ENCODE data around the gene MTHFD1L. TPM values are rescaled to one million over a fixed set of nuclear protein-coding genes. Genes with fewer than 3 reads are reported as not detected.

MTHFD1L gene
- total RNA-seq, 2 donors from 2014 or later, result 4.1 to 12.2 TPM

DNA sequence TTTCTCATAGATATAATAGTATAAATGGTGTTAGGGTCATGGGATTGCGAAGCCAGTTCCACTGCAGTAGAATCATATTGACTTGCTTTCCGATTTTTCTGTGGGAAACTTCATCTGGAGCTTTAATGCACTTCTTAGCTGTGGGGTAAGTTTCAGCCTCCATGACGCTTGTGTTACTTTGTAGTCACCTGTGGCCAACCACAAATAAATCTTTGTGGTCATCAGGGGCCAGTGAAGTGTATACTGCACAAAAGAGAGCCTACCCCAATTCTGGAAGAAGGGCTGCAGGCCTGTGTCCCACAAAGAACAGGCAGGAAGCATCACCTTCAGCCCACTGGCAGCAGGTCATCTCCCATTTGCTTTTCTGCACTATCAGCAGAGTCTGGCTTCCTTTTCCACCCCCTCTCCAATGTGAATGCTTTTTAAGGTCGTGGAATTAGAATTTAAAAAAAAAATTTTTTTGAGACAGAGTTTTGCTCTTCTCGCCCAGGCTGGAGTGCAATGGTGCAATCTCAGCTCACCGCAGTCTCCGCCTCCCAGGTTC lies 32.0 kb downstream of the MTHFD1L start:
- no peak overlapping the region for H3K27ac ChIP-seq
- H3K4me1 ChIP-seq, result peaks cover 0 to 9% of the 10 kb centered on the region in 2 donors
- no peaks in the 10 kb centered on the region for H3K27me3 ChIP-seq
- no peaks in the 10 kb centered on the region for H3K9me3 ChIP-seq
- H3K36me3 ChIP-seq, result no peaks in the 10 kb centered on the region
- TF ChIP-seq, protein P1, sequence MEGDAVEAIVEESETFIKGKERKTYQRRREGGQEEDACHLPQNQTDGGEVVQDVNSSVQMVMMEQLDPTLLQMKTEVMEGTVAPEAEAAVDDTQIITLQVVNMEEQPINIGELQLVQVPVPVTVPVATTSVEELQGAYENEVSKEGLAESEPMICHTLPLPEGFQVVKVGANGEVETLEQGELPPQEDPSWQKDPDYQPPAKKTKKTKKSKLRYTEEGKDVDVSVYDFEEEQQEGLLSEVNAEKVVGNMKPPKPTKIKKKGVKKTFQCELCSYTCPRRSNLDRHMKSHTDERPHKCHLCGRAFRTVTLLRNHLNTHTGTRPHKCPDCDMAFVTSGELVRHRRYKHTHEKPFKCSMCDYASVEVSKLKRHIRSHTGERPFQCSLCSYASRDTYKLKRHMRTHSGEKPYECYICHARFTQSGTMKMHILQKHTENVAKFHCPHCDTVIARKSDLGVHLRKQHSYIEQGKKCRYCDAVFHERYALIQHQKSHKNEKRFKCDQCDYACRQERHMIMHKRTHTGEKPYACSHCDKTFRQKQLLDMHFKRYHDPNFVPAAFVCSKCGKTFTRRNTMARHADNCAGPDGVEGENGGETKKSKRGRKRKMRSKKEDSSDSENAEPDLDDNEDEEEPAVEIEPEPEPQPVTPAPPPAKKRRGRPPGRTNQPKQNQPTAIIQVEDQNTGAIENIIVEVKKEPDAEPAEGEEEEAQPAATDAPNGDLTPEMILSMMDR (IDR thresholded peaks at IDR 0.05), result no peak
- no peak overlapping the region for H3K4me3 ChIP-seq
- peak; percentile 16 for DNase-seq (ENCODE audit: low spot score)

DNA sequence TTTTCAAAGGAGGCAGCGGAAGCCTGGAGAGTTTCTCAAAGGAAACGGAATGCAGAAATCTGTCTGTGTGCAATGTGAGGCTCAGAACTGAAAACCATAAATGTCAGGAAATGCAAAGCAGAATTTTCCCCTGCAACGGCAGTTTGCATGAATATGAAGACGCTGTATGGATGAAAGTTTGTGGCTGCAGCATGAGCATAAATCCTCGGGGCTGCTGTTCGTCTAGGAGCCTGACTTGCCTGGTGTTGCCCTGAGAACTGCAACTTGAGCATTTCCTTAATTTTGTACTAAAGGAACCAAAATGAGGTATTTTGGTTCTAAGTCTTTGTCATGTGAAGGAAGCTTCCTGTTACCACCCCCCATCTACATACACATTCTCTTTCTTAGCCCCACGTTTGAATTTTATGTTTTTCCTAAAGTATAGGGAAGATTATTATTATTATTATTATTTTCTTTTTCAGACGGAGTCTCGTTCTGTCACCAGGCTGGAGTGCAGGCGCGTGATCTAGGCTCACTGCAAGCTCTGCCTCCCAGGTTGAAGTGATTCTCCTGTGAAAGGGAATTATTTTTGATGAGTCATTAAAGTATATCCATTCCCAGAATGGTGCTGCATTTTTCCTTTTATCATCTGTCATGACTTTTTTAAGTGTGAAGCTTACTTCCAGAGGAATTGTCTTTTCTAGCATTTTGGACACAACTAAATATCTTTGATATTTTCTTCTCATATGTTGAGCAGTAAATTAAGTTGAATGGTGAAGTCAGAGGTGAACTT lies 33.1 kb downstream of the MTHFD1L start:
- Histone ChIP-seq H3K27ac (no peak overlapping the region), H3K4me1 (peaks cover 0 to 9% of the 10 kb centered on the region in 2 donors), H3K9me3 (no peaks in the 10 kb centered on the region), H3K27me3 (no peaks in the 10 kb centered on the region), H3K4me3 (no peak overlapping the region), H3K36me3 (no peaks in the 10 kb centered on the region)
- DNase-seq (ENCODE audit: low spot score), result peak; percentile 36
- TF ChIP-seq, protein P1 (IDR thresholded peaks at IDR 0.05), result no peak

DNA sequence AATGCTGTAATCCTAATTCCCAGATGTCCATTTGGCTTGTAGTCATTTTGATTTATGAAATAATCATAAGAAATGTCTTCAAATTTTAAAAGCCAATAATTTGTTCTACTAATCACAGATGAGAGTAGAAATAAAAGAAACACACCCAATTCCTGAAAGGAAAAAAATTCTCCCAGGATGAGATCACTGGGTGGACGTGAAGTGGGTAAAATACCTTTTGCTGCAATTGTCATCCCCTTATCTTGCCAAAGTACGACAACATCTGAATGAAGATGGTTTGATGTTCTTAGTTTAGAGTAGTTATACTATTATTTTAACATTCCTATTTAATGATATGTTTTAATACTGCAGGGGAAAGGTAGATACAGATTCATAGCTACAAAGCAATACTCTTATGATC lies 33.7 kb downstream of the MTHFD1L start:
- no peaks in the 10 kb centered on the region for H3K36me3 ChIP-seq
- TF ChIP-seq, protein P1 (IDR thresholded peaks at IDR 0.05), result no peak
- H3K9me3 ChIP-seq, result no peaks in the 10 kb centered on the region
- no peak for DNase-seq (ENCODE audit: low spot score)
- no peaks in the 10 kb centered on the region for H3K27me3 ChIP-seq
- no peak overlapping the region for H3K27ac ChIP-seq
- H3K4me3 ChIP-seq, result no peak overlapping the region
- peaks cover 0 to 9% of the 10 kb centered on the region in 2 donors for H3K4me1 ChIP-seq

DNA sequence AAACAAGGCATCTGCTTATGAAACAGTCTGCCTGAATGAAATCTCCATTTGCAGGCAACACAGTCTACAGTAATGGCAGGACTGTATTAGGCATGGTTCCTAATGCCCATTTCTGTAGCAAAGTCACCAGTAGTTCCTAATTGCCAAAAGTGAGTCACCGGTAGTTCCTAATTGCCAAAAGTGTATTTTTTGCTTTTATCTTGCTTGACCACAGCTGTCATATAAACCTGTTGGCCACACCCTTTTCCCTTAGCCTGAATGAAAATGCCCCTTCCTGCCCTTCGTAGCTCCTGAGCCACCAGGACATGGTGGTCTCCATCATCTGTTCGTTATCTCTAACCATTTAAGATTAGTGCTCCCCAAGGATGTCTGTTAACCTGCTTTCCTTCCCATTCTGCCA lies 34.5 kb downstream of the MTHFD1L start:
- Histone ChIP-seq H3K4me1 (peaks cover 0 to 3% of the 10 kb centered on the region in 2 donors), H3K4me3 (no peak overlapping the region), H3K9me3 (no peaks in the 10 kb centered on the region), H3K36me3 (no peaks in the 10 kb centered on the region), H3K27me3 (no peaks in the 10 kb centered on the region), H3K27ac (no peak overlapping the region)
- peak; percentile 2 for DNase-seq (ENCODE audit: low spot score)
- TF ChIP-seq, protein P1 (IDR thresholded peaks at IDR 0.05), result no peak

DNA sequence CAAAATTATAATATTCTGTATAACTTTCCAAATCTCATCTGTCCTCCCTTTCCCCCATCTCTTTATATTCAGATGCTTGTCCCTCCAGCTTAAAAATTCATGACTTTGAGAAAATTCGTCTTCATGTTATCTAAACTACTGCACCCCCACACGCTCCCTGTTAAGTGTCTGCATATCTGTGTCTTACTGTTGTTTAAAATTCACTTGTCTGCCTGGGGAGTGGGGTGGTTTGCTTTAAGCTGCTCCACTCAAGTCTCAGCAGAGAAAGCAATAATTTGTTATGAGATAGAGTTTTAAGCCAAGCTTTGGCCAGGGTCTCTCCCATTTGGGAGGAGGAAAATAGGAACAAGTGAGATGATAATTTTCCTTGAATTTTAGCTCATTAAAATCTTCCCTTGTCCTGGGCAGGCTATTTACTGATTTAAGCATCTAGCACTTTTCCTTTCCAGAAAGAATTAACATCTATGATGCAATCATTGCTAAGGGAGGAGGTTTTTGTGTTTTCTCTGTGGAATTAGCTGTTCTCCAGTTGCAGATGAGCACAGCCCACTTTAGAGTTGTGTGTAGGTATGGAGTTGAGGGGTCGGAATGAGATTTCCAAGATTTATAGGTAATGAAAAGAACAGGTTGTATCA lies 36.8 kb downstream of the MTHFD1L start:
- H3K36me3 ChIP-seq, result no peaks in the 10 kb centered on the region

More for the DNA sequence above, 36.8 kb downstream of the MTHFD1L start:
- no peak overlapping the region for H3K4me3 ChIP-seq
- no peak overlapping the region for H3K27ac ChIP-seq
- no peaks in the 10 kb centered on the region for H3K9me3 ChIP-seq
- H3K4me1 ChIP-seq, result no peaks in the 10 kb centered on the region
- TF ChIP-seq, protein P1 (IDR thresholded peaks at IDR 0.05), result no peak
- DNase-seq (ENCODE audit: low spot score), result peak; percentile 18
- no peaks in the 10 kb centered on the region for H3K27me3 ChIP-seq

Measured in right atrium auricular region (tissue), 2 donors.